Fibroblast of skin of scalp (primary cell): ENCODE data around the gene NAA80.
A peak's percentile ranks its signal among the peaks of the same experiment; 100 is the strongest.
"Not testable (repeated sequence)": the region's sequence is repeated elsewhere in the genome, so short reads cannot be mapped to it uniquely, and the experiment has no call there.

ENCODE experiments used
- DNase-seq: peaks from one replicate; pipeline ENCODE4 v3.0.0-alpha.2; 2013

NAA80 gene

DNA sequence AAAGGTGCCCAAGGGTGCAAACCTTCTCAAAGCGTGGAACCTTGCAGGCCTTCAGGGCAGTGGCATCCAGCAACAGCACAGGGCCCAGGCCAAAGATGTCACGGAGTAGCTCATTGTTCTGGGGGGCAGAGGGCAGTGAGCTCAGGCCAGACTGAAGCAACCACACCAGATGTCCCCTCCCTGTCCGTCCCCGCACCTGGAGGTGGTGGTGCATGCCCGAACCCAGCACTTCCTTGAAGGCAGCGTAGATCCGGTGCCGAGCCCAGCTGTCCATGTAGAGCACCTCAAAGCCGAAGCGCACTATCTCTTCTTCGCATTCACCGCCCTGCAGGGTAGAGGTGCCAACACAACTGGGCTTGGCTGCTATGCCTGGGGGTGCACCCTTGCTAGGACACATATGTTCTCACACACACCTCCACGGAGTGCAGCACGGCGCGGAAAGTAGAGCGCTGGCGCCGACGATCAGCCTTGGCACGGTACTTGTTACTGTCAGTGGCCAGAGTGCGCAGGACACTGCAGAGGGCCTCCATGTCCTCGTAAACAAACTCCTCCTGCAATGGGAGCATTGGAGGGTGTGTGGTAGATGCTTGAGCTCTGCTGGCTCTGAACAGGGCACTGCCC is 10.7 kb downstream of the NAA80 start:
- no peak for DNase-seq

GRCh38 chr3:50287262-50287661 is 11.9 kb downstream of the NAA80 start:
- DNase-seq: no peak

DNA sequence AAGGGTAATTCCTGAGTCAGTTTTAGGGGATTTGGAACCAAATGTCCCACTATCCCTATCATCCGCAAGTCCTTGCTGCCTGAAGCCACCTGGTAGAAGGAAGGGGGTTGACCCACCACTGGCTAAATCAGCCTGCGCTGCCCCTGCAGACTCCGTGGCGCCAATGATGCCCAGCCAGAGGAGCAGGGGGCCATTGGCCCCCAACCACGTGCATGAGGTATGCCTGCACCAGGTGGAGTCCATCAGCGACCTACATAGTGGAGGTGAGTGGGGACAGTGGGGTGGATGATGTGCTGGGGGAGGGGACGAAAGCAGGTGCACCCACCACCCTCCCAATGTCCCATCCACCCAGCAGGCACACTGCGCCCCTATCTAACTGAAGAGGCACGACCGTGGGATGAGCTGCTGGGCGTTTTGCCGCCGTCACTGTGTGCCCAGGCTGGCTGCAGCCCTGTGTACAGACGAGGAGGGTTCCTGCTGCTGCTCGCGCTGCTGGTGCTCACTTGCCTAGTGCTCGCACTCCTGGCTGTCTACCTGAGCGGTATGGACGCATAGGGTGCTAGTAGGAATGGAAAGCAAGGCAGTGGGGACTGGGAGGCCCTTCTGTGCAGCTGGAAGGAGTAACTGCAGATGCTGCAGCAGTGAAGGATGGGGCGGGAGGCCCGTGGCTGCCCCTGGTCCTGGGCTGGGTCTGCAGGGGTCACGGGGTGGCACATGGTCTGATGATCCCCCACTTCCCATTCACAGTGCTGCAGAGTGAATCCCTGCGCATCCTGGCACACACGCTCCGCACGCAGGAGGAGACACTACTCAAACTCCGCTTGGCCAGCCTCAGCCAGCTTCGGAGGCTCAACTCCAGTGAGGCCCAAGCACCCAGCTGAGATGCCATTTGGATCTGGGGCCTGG is 12.6 kb downstream of the NAA80 start:
- no peak for DNase-seq

DNA sequence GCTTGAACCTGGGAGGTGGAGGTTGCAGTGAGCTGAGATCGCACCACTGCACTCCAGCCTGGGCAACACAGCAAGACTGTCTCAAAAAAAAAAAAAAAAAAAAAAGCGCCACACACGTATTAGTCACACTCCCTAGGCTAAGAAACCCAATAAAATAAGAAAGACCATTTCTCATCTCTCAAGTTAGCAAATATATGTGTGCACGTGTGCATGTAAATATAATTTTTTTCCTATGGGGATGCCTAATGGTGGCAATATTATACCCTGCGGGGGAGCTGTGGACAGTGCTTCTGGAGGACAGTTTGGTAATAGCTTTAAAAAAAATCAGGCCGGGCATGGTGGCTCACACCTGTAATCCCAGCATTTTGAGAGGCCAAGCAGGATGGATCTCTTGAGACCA is 15.1 kb downstream of the NAA80 start:
- DNase-seq: not testable (repeated sequence)

DNA sequence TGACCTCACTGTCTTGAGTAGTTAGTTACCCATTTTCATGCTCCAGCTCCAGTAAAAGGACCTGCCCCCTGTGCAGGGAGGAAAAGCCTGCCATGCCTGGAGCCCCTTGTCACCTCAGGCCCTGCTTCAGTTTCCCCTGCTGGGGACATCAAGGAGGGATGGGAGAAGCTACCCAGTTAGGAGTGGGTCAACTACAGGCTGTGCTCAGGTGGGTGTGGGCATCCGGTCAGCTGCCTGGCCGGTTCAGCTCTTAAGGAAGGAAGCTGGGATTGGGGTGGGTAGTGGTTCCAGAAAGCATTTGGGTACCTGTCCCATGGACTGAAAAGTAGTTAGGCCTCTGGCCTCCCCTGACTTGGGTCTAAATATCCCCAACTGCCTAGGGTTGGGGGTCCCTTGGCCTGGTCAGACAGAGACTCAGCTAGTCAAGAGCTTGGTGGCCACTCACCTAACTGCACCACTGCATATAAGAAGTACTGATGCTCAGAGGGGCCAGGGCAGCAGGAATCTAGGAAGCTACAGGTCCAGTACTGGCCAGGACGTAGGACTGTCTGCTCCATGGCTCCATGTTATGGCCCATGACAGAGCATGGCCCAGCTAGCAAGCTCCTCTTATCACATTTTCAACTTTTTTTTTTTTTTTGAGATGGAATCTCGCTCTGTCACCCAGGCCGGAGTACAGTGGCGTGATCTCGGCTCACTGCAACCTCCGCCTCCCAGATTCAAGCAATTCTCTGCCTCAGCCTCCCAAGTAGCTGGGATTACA is 19.8 kb downstream of the NAA80 start:
- DNase-seq: no peak

GRCh38 chr3:50278880-50279224 is 20.4 kb downstream of the NAA80 start, which contains the start of gene LSMEM2:
TSS of gene LSMEM2 (plus strand) at chr3:50279087. CDS start at chr3:50279114, 27 bp downstream.
- DNase-seq: no peak

DNA sequence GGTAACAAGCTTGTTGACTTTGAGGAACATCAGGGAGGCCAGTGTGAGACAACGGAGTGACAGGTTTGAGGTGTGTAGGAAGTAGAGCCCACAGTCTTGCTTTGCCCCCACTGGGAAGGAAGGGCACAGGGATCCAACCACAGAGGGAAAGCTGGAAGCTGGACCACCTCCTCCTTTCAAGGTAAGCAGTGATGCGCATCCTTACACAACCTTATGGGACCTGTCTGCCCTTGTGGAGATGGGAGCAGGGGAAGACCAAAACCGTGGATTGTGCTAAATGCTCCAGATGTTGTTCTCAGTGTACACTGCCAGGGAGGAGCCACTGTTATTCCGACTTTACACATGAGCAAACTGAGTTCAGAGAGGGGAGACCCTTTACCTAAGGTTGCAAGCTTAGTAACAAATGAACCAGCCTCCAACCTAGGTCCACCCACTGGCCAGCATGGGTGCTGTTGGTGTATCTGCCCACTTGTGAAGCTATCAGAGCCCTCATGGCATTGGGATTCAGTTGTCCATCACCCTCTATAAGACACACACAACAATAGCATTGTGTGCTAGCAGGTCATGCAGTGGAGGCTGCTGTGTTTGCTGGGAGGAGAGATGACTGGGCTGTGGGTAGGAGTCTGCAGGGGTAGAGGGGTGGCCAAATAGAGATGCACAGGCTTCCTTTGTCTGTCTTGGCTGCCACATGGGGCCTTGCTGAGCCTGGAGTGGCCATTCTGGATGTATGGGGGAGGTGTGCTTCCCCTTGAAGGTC is 20.9 kb downstream of the NAA80 start:
- DNase-seq: no peak

DNA sequence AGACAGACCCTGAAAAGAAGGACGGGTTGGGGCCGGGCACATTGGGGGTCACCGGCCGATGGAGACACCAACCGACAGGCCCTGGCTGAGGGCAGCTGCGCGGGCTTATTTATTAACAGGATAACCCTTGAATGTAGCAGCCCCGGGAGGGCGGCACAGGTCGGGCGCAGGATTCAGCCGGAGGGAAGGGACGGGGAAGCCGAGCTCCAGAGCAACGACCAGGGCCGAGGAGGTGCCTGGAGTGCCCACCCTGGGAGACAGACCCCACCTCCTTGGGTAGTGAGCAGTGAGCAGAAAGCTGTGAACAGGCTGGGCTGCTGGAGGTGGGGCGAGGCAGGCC is 22.5 kb downstream of the NAA80 start:
- DNase-seq: no peak

GRCh38 chr3:50275996-50276761 is 23.0 kb downstream of the NAA80 start:
- DNase-seq: no peak

DNA sequence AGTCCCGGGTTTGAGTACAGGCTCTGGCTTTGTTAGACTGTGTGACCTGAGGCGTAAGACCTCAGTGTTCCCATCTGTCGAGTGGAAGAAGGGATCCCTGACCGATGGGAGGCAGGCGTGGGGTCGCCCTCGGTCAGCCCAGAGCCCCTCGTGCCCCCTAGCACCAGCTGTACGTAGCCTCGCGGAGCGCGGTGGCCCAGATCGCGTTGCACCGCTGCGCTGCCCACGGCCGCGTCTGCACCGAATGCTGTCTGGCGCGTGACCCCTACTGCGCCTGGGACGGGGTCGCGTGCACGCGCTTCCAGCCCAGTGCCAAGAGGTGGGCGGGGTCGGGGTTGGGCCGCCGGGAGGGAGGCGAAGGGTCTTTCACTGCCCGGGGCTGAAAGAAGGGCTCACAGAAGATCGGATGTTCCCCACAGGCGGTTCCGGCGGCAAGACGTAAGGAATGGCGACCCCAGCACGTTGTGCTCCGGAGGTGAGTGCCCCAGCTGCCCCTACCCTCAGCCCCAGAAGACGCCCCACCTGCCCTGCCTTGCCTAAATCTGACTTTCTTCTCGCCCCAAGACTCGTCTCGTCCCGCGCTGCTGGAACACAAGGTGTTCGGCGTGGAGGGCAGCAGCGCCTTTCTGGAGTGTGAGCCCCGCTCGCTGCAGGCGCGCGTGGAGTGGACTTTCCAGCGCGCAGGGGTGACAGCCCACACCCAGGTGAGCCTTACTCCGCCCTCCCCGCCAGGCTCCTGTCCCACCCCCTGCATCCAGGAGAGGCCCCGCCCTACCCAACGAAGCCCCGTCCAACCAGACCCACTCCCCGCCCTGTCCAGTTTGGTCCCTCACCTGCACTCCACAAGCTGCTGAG is 23.8 kb downstream of the NAA80 start:
- DNase-seq: no peak

DNA sequence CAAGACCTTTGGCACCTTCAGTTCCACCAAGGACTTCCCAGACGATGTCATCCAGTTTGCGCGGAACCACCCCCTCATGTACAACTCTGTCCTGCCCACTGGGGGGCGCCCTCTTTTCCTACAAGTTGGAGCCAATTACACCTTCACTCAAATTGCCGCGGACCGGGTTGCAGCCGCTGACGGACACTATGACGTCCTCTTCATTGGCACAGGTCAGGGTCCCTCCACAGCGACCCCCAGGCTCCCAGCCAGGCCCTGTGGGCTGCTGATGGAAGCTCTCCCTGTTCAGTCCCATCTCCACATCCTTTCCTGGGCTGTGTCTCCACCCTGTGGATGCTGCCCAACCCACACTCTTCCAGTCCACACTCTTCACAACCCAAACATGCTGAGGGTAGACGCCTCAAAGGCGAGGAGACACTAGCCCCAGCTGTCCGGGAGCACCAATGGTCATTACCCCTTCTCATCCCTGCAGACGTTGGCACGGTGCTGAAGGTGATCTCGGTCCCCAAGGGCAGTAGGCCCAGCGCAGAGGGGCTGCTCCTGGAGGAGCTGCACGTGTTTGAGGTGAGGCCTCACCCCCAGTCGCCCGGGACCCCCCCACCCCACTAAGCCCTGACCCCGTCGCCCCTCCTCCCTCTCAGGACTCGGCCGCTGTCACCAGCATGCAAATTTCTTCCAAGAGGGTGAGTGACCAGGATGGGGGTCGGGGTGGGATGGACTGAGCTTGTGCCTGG is 24.7 kb downstream of the NAA80 start:
- DNase-seq: peak; percentile 60

GRCh38 chr3:50273689-50274065 is 25.5 kb downstream of the NAA80 start:
- no peak for DNase-seq

- DNase-seq: peak; percentile 67
Observed at GRCh38 chr3:50272911-50273688, 26.1 kb downstream of the NAA80 start.

DNA sequence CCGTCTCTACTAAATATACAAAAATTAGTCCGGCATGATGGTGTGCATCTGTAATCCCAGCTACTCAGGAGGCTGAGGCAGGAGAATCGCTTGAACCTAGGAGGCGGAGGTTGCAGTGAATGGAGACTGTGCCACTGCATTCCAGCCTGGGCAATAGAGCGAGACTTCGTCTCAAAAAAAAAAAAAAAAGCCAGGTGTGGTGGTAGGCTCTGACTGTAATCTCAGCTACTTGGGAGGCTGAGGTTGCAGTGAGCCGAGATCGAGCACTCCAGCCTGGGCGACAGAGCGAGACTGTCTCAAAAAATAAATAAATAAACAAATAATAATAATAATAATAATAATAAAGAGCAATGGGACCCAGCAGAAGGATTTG is 26.7 kb downstream of the NAA80 start:
- not testable (repeated sequence) for DNase-seq

- DNase-seq: no peak
Observed at GRCh38 chr3:50271314-50271936, 27.8 kb downstream of the NAA80 start.

DNA sequence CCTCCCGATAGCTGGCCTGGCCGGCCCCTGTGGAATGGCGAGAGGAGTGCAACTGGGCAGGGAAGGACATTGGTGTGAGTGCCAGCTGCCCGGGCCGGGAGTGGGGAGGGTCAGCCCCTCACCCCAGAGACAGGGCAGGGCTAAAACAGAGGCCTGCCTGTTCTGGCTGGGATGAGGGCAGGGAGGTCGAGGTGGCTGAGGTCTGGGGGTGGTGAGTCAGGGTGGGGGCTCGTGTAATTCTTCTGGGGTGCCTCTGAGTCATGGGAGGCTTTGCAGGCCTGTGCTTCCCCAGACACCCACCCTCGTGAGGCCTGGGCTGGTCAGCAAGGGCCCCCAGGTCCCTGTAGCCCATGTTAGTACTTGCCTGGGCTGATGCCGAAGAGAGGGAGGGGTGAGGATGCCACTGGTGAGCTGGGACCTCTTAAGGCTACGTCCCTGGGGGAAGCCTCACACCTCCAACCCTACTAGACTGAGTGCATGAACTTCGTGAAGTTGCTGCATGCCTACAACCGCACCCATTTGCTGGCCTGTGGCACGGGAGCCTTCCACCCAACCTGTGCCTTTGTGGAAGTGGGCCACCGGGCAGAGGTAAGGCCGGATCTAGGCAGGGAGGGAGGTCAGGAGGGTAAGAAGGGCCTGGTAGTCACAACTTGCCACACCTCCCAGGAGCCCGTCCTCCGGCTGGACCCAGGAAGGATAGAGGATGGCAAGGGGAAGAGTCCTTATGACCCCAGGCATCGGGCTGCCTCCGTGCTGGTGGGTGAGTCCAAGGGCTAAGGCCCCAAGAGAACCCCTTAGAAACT is 28.6 kb downstream of the NAA80 start:
- DNase-seq: no peak

DNA sequence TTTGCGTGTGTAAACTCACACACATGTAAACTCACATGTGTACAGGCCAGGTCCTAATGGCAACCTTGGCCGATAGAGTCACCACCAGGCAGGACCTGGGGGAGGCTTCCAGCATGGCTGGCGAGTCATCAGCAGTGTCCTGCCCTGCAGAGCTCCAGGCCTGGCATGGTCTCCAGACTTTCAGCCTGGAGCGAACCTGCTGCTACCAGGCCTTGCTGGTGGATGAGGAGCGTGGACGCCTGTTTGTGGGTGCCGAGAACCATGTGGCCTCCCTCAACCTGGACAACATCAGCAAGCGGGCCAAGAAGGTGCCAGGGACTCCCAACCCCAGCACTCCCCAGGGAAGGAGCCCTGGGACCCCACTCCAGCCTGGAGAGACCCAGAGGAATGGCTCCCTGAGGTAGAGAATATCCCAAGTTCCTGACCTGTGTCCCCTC is 29.2 kb downstream of the NAA80 start:
- peak; percentile 44 for DNase-seq

- no peak for DNase-seq
Observed at GRCh38 chr3:50269460-50269859, 29.7 kb downstream of the NAA80 start.
